Measurements from ENCODE around the gene NLRP11. TPM values are rescaled to one million over a fixed set of nuclear protein-coding genes. Genes with fewer than 3 reads are reported as not detected.

The NLRP11 gene
- total RNA-seq, 1 experiment from 2014 or later: not detected

- Histone ChIP-seq H2BK5ac (ENCODE audit: insufficient read length, low read length) (no peak overlapping the region), H4K20me1 (ENCODE audit: control insufficient read depth, insufficient read depth, insufficient read length) (no peaks in the 10 kb centered on the region), H3K27ac (ENCODE audit: insufficient read length, low read depth, low read length) (no peak overlapping the region), H2BK12ac (ENCODE audit: insufficient read length, low read depth, low read length) (no peak overlapping the region), H3K56ac (ENCODE audit: insufficient read length, low read depth, low read length) (no peak overlapping the region), H3K4ac (ENCODE audit: low read depth, low read length) (no peak overlapping the region), H2AK5ac (ENCODE audit: insufficient read length, low read length) (no peak overlapping the region), H3K4me1 (ENCODE audit: insufficient read depth, low read length) (no peaks in the 10 kb centered on the region), H3K79me1 (ENCODE audit: insufficient read depth, low read depth, low read length, poor library complexity, severe bottlenecking) (no peaks in the 10 kb centered on the region), H3K14ac (ENCODE audit: insufficient read depth, low read length) (no peak overlapping the region), H3K9me3 (ENCODE audit: control insufficient read depth, low read depth, low read length) (peaks cover 98% of the 10 kb centered on the region), H3K79me2 (ENCODE audit: insufficient read depth, low read length) (no peaks in the 10 kb centered on the region), H3K4me2 (ENCODE audit: insufficient read depth, insufficient read length, low read length) (no peak overlapping the region), H3K9ac (ENCODE audit: extremely low read depth, insufficient read length, low read length) (no peak overlapping the region), H3T11ph (ENCODE audit: low read length) (no peak overlapping the region), H4K8ac (replicated peaks; ENCODE audit: insufficient read length, low read depth, low read length) (no peak overlapping the region), H2BK20ac (ENCODE audit: low read depth, low read length, poor library complexity, severe bottlenecking) (no peak overlapping the region), H3K18ac (ENCODE audit: insufficient read length, low read depth, low read length) (no peak overlapping the region), H3K27me3 (ENCODE audit: insufficient read depth, low read length) (no peaks in the 10 kb centered on the region; the same call in 1 of the 2 replicates), H2BK15ac (ENCODE audit: low read depth, low read length) (no peak overlapping the region), H4K5ac (ENCODE audit: insufficient read length, low read depth, low read length) (no peak overlapping the region), H3K23ac (ENCODE audit: insufficient read length, low read depth, low read length) (no peak overlapping the region), H2AFZ (ENCODE audit: low read length) (no peak overlapping the region), H4K91ac (ENCODE audit: insufficient read length, low read depth, low read length) (no peak overlapping the region), H3K23me2 (ENCODE audit: insufficient read length, low read depth, low read length, poor library complexity, severe bottlenecking) (no peaks in the 10 kb centered on the region), H2BK120ac (ENCODE audit: low read depth, low read length, poor library complexity, severe bottlenecking) (no peak overlapping the region)
- Mint-ChIP-seq H3K27ac (no peak overlapping the region), H3K4me3 (no peak overlapping the region), H3K9me3 (peaks cover 97% of the 10 kb centered on the region in 2 experiments), H3K36me3 (ENCODE audit: insufficient read depth in 1 of 3, low read depth in 3 of 3) (peaks cover 4 to 26% (median 6%) of the 10 kb centered on the region in 3 experiments; a peak in 5 of 7 replicates), H3K27me3 (ENCODE audit: low read depth) (no peaks in the 10 kb centered on the region; the same call in 1 of the 2 replicates), H3K4me1 (no peaks in the 10 kb centered on the region)
- DNase-seq: no peak
- no CpG with 5 or more reads among the region's 7 CpGs for WGBS (ENCODE audit: extremely low coverage, insufficient read length, low lambda C conversion rate)
- TF ChIP-seq CTCF (conservative IDR thresholded peaks at IDR 0.05): no peak
Observed at GRCh38 chr19:55812449-55812848, 19.4 kb downstream of the NLRP11 start.

All from H9 (cell line).